ENCODE results near the gene LDLRAD4. TPM values are rescaled to one million over a fixed set of nuclear protein-coding genes. Genes with fewer than 3 reads are reported as not detected.

LDLRAD4 gene
- polyA plus RNA-seq, 3 donors = 9.5 to 10.1 (median 9.6) TPM

DNA sequence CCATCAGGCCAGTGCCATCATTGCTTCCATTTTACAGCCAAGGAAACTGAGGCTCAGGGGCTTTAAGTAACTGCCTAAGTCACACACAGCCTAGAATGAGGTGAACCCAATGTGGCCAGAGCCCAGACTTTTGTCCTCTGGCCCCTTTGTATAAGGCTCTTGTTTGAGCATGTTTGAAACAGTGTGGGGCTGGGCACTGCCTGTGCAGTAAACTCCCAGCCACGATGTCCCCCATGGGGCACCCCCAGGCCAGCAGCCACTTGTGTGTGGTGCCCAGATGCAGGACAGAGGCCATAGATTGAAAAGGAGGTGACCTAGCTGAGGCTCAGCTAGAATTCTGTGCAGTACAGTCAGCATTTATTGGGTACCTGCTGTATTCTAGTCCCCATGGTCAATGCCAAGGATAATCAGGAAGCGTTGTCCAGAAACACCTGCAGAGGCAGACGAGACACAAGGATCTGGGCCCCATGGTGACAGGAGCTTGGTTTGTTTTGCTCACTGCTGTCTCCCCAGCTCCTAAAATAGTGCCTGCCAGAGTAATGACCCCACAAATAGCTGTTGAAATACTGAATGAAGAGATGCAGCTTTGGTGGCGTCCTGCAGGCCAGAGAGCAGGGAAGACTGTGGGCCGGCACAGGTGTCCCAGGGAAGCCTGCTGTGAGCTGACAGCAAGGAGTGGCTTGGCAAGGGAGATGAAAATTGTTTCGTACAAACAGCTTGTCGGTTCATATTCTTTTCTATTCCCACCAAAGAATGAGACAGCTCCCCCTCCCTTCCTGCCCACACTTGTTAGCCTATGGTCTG lies 160.7 kb downstream of the LDLRAD4 start:
- no peak for DNase-seq (ENCODE audit: low read depth in 3 of 3, low spot score in 2 of 3)

DNA sequence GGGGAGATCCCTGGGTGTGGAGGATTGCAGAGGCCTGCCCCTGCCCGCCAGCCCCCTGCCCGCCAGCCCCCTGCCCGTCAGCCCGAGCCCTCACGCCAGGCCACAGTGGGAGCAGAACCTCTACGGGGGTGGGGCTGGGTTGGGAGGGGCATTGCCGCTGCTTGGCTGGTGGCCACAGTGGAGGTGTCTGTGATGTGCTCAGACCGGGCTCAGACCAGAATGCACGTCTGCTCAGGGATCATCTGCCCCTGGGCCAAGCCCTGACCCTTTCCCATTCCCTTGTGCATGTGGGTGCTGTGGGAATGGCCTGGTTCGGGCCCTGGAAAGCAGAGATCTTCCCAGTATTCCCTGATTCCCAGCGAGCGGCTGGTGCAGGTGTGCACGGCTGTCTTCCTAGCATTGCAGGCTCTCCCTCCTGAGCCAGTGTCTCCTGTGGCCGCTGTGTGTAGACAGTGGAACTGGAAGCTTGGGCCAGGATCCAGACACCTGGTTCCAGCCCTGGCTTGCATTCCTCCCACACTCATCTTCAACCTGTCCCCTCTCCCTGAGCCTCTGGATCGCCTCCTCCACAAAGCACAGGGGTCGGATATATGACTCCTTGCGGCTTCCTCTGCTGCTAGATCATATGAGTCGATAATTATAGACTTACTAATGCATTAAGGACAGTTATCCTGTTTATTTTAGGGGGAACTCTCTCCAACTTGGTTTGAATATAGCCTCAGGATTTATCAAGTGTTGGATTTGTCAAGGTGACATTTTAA lies 161.6 kb downstream of the LDLRAD4 start:
- no peak for DNase-seq (ENCODE audit: low read depth in 3 of 3, low spot score in 2 of 3)

DNA sequence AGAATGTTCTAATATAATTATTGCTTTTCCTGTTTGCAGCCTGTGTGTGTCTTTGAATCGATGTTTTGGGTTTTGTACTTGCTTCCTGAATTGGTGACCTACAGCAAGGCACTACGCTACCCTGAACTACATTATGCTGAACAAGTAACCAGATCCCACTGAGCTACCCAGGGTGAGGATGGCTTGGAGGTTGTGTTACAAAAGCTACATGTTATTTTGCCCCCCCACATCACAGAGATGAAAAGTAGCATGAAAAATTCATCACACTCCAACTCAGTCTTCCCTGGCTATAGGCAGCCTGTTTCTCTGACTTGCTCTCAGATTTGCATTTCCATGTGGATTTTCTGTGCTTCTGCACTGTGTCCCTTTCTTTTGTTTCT lies 162.1 kb downstream of the LDLRAD4 start:
- DNase-seq (ENCODE audit: low read depth in 3 of 3, low spot score in 2 of 3) = no peak

DNA sequence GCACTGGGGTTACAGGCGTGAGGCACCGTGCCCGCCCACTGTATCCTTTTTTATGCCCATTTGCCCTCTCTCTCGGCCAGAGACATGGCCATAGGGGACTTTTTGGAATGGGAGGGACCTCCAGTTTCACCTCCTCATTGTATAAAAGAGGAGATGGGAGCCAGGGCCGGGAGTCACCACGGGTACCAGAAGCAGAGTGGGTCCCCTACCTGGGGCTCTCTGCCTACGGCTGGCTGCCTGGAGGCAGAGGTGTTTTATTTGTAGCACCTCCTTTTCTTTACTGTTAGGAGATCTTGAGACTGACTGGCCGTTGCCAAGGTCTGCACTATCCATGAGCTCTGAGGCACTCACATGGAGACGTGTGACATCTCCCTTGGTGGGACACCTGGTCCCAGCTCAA lies 162.8 kb downstream of the LDLRAD4 start:
- no peak for DNase-seq (ENCODE audit: low read depth in 3 of 3, low spot score in 2 of 3)

DNA sequence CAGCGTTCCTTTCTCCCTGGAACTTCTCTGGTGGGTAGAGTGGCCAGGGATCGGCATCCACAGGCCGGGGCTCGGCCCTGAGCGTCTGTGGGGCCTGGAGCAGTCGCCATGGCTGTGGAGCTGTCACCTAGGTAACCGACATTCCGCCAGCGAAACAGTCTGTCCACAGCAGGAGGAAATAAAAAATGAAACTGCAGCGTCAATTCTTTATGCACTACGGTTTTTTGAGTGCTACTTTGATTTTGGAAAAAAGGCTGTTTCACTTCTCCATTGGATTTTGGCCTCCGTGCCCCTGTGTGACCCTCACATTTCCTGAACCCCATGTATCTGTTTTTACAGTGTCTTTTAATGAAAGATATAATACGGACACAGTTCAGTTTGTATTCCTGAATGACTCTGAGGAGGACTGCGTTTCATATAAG lies 163.4 kb downstream of the LDLRAD4 start:
- DNase-seq (ENCODE audit: low read depth in 3 of 3, low spot score in 2 of 3) = peak; percentile 29 to 70 (median 45)

DNA sequence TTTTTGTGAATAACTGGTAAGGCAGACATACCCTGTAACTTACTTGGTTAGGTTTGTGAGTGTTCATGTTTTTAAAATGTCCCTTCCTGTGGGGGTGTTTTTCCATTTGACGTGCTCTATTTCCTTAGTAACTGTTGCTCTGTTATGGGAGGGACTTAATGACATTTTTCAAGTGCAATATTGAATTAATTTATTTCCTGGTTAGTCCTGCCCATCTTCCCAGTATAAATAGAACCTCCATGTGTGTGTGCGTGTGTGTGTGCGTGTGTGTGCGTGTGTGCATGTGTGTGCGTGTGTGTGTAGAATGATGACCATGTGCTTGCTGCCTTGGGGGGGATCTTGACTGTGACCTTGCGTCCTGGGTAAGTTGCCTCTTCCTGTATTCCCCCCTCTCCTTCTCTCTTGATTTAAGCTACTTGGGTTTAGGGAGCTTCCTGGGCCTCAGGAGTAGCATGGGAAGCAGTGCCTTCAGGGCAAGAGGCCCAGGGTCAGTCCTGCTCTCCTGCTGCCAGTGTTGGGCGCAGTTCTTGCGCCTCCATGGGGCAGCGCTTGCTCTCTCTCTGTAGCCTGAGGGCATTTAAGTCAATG lies 163.9 kb downstream of the LDLRAD4 start:
- DNase-seq (ENCODE audit: low read depth in 3 of 3, low spot score in 2 of 3) = peak; percentile 61 to 73 (median 69)

DNA sequence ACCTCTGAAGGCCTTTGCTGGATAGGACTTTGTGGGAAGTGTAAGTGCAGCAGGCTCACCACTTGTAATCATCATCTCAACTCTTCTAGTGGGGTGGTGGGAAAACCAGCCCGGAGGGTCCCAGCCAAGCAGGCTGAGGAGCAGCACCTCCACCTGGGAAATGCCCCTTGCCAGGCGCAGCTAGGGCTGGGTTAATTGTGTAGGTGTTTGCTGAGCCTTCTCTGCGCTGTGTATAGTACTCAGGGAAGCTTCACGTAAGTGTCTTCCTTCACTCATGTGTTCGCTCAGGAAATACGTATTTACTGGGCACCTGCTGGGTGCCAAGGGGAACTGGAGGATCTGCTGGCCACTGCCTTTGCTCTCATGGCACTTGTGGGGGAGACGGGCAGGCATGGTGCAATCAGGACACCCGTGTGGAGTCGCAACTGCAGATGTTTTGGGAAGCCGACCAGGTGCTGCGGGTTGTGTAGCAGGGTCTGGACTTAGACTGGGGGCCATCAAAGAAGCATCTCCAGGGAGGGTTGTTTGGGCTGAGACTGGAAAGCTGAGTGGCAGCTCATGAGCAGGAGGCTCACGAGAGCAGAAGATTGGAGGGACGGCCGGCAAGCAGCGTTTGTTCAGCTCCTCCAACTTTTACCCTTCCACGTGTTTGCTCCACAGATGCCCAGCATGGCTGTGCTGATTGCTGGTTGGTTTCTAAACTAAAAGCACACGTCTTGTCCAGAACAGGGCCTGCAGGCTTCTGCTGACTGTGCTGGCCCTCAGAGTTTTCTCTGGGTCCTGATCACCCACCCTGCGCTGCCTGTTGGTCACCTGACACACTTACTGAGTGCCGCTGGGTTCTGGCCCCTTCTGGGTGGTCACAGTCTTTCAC lies 164.6 kb downstream of the LDLRAD4 start:
- no peak for DNase-seq (ENCODE audit: low read depth in 3 of 3, low spot score in 2 of 3)

DNA sequence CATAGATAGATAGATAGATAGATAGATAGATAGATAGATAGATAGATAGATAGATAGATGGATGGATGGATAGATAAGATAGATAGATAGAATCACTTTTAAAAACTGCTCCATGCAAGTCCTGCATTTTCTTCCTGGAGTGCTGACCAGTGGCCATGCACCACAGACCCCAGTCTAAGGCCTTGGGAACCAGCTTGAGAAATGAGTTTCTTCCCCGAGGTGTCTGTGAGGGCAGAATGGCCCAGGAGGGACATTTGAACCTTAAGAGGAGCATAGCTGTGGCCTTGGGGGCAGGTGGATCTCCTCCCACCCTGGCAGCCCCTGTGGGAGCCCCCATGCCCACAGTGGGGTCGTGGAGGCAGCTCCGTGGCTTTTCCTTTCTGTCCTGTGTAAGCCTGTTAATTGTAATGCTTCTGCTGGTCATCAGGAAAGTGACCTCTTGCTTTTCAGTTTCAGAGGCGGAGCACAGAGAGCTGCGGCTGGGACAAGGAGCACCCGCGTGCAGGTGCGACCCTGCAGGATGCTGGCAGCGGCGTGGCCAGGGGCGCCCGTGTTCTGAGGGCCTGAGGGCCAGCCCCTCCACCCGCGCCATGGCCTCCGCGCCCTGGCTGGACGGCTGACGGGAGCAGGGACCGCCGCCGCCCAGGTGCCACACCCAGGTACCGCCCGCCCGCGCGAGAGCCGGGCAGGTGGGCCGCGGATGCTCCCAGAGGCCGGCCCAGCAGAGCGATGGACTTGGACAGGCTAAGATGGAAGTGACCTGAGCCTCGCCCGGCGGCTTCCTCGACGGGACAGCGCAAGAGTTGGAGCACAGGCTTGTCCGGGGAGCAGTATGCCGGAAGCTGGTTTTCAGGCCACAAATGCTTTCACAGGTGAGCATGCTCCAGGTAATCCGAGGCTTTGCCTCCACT lies 168.6 kb downstream of the LDLRAD4 start:
- no peak for DNase-seq (ENCODE audit: low read depth in 3 of 3, low spot score in 2 of 3)

DNA sequence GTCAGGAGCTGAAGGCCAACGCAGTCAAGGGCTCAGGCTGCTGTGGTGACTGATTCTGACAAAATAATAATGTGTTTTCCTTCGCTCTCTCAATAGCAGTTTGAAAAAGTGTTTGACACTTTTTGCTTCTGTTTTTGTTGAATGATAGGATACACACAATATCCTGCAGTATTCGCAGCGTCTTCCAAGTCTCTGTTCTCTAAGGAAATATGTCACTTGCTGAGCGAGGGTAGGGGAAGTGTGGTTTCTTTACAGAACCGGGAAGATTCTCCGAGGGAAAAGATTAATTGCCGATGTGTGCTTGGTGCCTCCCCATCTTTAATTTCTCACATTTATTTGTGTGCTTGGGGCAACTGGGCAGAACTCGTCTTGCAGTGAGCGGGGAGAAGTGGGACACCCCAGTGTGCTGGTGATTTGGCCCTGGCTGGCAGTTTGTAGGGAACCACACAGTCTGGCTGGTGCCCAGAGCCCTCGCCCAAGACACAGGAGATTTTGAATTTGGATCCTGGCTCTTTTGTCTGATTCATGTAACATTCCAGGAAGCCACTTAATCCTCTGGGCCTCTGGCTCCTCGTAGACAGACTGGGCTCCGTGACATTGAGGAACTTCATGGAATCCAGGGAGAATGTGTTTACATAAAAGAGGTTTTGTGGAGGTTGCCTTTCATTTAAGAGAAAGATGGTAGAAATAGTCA lies 169.4 kb downstream of the LDLRAD4 start:
- DNase-seq (ENCODE audit: low read depth in 3 of 3, low spot score in 2 of 3) = no peak

DNA sequence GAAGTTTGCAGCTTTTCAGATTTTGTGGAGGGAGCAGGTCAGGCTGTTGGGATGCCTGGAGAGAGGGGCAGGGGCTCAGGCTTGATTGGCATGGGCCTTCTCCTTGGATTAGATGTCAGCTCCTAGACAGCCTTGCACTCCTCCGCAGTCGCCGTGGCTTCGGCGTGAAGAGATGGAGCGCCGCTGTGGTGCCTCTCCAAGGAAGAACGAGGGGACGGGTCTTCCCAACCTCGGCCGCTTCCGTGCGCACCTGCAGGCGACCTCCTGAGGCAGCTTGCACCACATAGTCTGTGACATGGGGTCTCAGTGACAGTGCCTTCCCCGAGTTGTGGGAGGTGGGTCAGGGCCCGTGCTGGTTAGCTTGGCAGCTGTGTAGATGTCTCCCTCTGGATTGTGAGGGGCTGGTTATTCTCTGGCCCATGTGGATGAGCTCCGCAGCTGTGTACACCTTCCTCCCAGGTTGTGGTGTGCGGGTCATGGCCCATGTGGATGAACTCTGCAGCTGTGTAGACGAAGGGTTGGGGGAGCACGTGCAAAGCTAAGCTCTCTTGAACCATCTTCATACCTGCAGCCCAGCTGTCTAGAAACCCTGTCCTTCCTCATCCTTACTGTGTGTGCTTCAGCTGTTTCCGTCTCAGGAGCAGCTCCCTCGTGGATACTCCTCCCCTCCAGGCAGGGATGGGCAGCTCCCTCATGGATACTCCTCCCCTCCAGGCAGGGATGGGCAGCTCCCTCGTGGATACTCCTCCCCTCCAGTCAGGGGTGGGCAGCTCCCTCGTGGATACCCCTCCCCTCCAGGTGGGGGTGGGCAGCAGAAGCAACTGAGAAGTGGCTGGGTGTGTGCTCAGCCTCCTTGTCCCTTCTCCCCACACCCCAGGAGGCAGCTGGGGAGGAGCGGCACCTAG lies 170.3 kb downstream of the LDLRAD4 start:
- DNase-seq (ENCODE audit: low read depth in 3 of 3, low spot score in 2 of 3) = no peak

DNA sequence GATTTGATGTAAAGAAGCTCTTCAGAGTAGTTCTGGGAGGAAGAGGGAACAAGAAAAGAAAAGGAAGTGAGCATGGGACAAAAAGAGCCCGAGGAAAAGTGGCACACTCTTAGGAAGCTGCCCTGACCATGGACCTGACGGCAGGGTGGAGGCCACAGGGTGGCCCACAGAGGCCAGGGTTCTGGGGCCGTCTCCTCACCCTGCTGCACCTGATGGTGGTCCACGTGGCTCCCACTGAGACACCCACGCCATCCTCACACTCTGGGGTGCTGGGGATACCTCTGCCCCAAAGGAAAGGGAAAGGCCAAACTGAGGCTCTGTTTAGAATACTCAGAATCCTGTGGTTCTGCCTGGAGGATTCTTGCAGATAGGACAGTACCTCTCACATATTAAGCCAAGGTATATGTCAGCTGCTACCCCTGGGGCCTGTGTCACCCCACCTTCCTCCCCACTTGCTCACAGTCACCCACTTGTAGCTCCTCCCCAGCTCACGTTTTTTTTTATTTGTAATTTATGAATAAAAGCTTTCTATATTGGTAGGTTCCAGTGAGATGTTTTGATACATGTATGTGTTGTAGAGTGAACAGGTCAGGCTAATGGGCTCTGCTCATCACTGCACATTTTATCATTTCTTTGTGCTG lies 171.1 kb downstream of the LDLRAD4 start:
- no peak for DNase-seq (ENCODE audit: low read depth in 3 of 3, low spot score in 2 of 3)

DNA sequence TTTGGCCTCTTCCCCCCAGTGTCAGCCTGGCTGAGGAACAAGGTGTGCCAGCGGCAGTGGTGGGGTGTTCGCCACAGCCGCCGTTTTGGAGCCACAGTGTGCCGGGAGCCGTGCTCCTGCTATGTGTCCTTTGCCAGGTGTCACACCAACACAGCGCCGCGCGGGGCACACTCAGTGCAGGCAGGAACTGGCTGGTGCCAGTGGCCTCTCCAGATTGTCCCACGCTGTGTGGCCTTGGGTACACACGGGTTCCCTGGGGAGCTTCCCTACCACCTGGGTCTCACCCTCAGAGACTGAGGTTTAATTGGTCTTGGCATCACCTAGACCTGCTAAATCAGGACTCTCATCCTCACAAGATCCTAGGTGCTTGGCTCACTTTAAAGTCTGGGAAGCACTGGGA lies 171.6 kb downstream of the LDLRAD4 start:
- DNase-seq (ENCODE audit: low read depth in 3 of 3, low spot score in 2 of 3) = no peak

DNA sequence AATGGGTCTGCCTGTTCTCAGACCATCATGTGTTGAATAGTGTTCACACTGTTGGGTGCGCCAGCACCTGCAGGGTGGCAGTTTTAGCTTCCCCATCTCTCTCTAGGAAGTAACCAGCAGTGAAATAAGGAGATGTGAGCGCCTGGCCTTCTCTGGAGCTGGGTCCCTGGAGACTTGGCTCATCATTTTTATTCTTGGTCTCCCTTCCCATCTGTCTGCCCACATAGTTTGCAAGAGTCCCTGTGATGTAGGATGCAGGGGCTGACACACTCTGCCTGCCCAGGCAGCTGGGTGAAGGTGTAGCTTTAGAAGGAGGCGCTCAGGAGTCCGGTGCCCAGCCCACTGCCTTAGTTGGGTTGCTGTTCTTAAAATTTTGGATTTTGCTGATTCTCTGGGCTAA lies 172.2 kb downstream of the LDLRAD4 start:
- no peak for DNase-seq (ENCODE audit: low read depth in 3 of 3, low spot score in 2 of 3)

DNA sequence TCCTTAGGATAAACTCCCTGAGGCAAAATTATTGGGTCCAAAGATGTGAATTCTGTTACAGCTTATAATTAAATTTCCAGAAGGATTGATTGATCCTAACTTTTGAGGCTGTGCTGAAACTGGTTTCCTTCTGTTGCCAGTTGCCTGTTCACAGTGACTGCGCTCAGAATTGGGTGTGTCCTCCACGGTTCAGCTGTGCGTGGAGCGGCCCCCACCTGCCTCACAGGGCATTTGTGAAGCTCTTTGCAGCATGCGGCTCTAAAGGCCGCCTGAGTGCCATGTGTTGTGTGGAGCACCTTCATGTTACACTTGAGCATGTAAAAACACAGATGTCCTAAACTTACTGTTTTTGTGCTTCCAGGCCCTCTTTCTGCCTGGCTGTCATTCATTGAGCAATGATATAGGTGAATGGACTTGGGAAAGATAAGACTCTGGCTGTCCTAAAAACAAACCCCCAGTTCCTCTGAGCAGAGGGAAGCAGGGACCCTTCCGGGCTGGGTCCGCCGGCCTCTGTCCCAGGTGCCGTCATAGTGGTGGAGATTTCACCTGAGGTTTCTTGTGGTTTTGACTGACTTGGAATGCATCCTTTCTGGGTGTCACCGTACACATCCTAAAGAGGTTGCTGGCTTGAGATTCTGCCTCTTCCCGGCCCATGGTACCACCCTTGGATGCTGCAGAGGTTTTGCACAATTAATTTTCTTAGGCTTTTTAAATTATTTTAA lies 173.6 kb downstream of the LDLRAD4 start:
- DNase-seq (ENCODE audit: low read depth in 3 of 3, low spot score in 2 of 3) = no peak

DNA sequence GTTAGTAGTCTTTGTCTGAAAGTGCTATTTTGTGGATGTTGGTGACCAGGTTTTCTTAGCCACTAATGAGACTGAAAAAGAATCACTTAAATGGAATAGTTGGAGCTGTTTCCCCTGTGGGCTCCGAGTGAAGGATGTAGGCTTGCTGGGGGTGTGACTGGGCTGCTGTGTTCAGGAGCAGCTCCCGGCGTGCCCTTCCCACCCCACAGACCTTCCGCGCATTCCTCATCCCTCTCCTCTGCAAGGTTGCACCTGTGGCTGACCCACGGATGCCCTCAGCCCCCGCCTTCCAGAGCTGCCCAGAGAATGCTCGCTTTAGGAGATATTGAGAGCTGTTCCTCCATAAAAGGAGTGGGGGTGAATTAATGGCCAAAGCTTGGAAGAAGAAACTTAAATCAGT lies 174.3 kb downstream of the LDLRAD4 start:
- DNase-seq (ENCODE audit: low read depth in 3 of 3, low spot score in 2 of 3) = no peak

DNA sequence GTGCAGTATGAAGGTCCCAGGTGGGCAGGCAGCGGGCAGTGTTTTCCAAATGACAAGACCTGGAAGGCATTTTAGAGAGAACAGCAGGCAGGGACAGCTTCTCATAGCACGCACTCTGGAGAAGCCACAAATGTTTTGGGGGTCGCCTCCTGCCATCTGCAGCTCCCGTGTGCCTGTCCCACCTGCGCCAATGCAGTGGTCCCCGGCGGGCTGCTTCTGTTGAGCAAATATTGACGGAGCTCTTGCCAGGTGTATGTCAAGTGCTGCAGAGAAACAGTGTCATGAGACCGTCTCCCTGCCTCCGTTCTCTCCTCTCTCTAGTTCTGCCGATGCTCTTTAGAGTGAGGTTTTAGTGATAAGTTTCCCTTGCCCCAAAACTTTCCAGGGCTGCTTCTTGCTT lies 174.8 kb downstream of the LDLRAD4 start:
- DNase-seq (ENCODE audit: low read depth in 3 of 3, low spot score in 2 of 3) = no peak

DNA sequence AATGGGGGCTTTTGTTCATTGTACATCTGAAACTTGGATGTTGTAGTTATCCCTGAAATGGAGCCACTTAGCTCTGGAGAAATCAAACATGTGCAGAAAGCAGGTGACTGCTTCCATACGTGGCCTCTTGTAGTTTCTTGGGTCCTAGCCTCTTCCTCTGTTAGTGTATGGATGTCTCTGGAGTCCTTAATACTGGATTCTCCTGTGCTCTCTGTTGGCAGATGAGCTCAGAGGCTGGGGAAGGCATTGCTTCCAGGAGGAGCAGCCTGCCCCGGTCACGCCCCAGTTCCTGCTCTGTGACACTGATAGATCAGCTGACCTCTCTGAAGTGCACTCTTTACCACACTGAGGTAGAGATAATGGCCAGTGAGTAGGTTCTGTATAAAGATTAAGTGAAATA lies 176.2 kb downstream of the LDLRAD4 start:
- DNase-seq (ENCODE audit: low read depth in 3 of 3, low spot score in 2 of 3) = no peak

Data from right renal cortex interstitium (tissue), 3 donors.